ENCODE data around the gene CDCP2.

DNA sequence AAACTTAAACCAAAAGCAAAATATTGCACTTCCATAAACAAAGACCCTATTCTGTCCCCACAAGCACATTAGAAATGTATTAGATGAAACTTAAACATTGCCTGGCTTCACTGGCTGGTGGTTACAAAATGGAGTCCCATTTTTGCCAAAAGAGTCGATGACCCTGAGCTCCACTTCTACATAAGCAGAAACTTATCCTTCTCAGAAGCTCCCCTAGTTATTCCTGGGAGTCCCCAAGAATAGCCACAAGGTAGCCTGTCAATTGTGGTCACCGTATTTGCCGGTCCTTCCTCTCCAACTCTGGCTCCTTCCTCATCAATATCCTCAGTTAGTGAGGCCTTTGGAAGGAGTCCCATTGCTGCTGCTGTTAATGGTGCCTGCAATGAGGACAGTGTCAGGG, 37.3 kb downstream of the CDCP2 start:
- TF ChIP-seq, protein P1, sequence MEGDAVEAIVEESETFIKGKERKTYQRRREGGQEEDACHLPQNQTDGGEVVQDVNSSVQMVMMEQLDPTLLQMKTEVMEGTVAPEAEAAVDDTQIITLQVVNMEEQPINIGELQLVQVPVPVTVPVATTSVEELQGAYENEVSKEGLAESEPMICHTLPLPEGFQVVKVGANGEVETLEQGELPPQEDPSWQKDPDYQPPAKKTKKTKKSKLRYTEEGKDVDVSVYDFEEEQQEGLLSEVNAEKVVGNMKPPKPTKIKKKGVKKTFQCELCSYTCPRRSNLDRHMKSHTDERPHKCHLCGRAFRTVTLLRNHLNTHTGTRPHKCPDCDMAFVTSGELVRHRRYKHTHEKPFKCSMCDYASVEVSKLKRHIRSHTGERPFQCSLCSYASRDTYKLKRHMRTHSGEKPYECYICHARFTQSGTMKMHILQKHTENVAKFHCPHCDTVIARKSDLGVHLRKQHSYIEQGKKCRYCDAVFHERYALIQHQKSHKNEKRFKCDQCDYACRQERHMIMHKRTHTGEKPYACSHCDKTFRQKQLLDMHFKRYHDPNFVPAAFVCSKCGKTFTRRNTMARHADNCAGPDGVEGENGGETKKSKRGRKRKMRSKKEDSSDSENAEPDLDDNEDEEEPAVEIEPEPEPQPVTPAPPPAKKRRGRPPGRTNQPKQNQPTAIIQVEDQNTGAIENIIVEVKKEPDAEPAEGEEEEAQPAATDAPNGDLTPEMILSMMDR (IDR thresholded peaks at IDR 0.05), result no peak
- no peak for TF ChIP-seq EZH2 (IDR thresholded peaks at IDR 0.05; ENCODE audit: borderline replicate concordance, insufficient read depth, low read depth, low read length, poor library complexity, severe bottlenecking)
